H1 (cell line): Measurements from ENCODE around the gene SPP1. TPM values are rescaled to one million over a fixed set of nuclear protein-coding genes. Genes with fewer than 3 reads are reported as not detected.

ENCODE experiments used
- CTCF ChIA-PET: fragments of 300-600 bp; sonication (Branson Sonifier 250); formaldehyde crosslinking; loops from one replicate; lab custom pipeline; 2021; ENCODE audit not compliant: partially characterized antibody; lab: Charles Lee
- POLR2A ChIA-PET: fragments of 300-600 bp; sonication (Branson Sonifier 250); formaldehyde crosslinking; loops from one replicate; lab custom pipeline; 2021; ENCODE audit warnings: inconsistent platforms; ENCODE audit not compliant: partially characterized antibody; lab: Charles Lee
- DNase-seq, 2 experiments: peaks; one replicate each; pipeline versions ENCODE4 v3.0.0 to v3.0.0-alpha.2; 2010 to 2022; ENCODE audit warnings: low spot score in 2 of 2, low read depth in 1 of 2, mixed read lengths in 1 of 2
- FAIRE-seq: peaks from 2 replicates; lab custom pipeline; 2011; peaks lifted over from hg19 to GRCh38; lab: Jason Lieb, UNC
- H2AFZ ChIP-seq: 2 replicates; pipeline ENCODE4 v1.8.1; 2012; ENCODE audit warnings: low read length, inconsistent platforms
- H2AK5ac ChIP-seq: 2 replicates; pipeline ENCODE4 v1.6.1; 2013; ENCODE audit warnings: low read depth, low read length
- H2BK120ac ChIP-seq: replicated peaks from 2 replicates; pipeline ENCODE3; 2013; ENCODE audit warnings: low read depth, low read length, inconsistent platforms
- H2BK12ac ChIP-seq: 2 replicates; pipeline ENCODE4 v1.6.1; 2013; ENCODE audit warnings: low read depth, low read length
- H2BK15ac ChIP-seq: 2 replicates; pipeline ENCODE4 v1.6.1; 2013; ENCODE audit warnings: low read length
- H2BK20ac ChIP-seq: 2 replicates; pipeline ENCODE4 v1.6.1; 2013; ENCODE audit warnings: low read length
- H2BK5ac ChIP-seq: 2 replicates; pipeline ENCODE4 v1.6.1; 2013; ENCODE audit warnings: low read depth, low read length
- H3K14ac ChIP-seq: 2 replicates; pipeline ENCODE4 v1.6.1; 2013; ENCODE audit warnings: inconsistent platforms; ENCODE audit not compliant: insufficient read length
- H3K18ac ChIP-seq: 2 replicates; pipeline ENCODE4 v1.6.1; 2013; ENCODE audit warnings: low read length; ENCODE audit errors: extremely low read depth
- H3K23ac ChIP-seq: 2 replicates; pipeline ENCODE4 v1.6.1; 2013; ENCODE audit warnings: inconsistent platforms; ENCODE audit not compliant: insufficient read length
- H3K23me2 ChIP-seq: 2 replicates; pipeline ENCODE4 v1.6.1; 2013; ENCODE audit warnings: low read depth, low read length
- H3K27ac ChIP-seq: 2 replicates; pipeline ENCODE4 v1.6.1; 2011; ENCODE audit warnings: low read depth, low read length, inconsistent platforms
- H3K27me3 ChIP-seq, 4 experiments: replicated peaks in 1 of 4; 1 replicate in 1 of 4; 2 replicates in 3 of 4; pipeline versions ENCODE4 v1.6.1 to v1.8.1; 2011 to 2013; ENCODE audit warnings: low read length in 3 of 4, mild to moderate bottlenecking in 3 of 4, inconsistent platforms in 2 of 4, mixed read lengths in 2 of 4, moderate library complexity in 1 of 4; ENCODE audit not compliant: control insufficient read depth in 3 of 4, insufficient read depth in 3 of 4; ENCODE audit errors: extremely low read depth in 1 of 4
- H3K36me3 ChIP-seq, 4 experiments: 2 replicates each; pipeline versions ENCODE4 v1.6.1 to v1.8.1; 2011 to 2013; ENCODE audit warnings: mild to moderate bottlenecking in 4 of 4, low read length in 3 of 4, moderate library complexity in 2 of 4, control low read depth in 1 of 4, inconsistent platforms in 1 of 4; ENCODE audit not compliant: insufficient read depth in 4 of 4, control insufficient read depth in 2 of 4
- H3K4ac ChIP-seq: replicated peaks from 2 replicates; pipeline ENCODE3; 2013; ENCODE audit warnings: low read length, low read depth, mixed read lengths, inconsistent platforms; ENCODE audit not compliant: insufficient read length
- H3K4me1 ChIP-seq, 4 experiments: replicated peaks in 1 of 4; 1 replicate in 1 of 4; 2 replicates in 3 of 4; pipeline versions ENCODE4 v1.6.1 to v1.8.1; 2011 to 2013; ENCODE audit warnings: low read length in 3 of 4, inconsistent platforms in 2 of 4, mixed read lengths in 1 of 4; ENCODE audit not compliant: insufficient read depth in 4 of 4, control insufficient read depth in 3 of 4
- H3K4me2 ChIP-seq, 2 experiments: 2 replicates each; pipeline versions ENCODE4 v1.6.1 to v1.8.1; 2011 to 2013; ENCODE audit warnings: low read depth in 2 of 2, low read length in 2 of 2, control low read depth in 1 of 2, inconsistent platforms in 1 of 2, mild to moderate bottlenecking in 1 of 2; ENCODE audit not compliant: insufficient read depth in 1 of 2
- H3K4me3 ChIP-seq, 4 experiments: fragments of 200-600, 300-600 bp in 1 of 4; sonication (generic), shearing (Covaris generic), sonication (Bioruptor Twin) in 1 of 4; 2 replicates each; pipeline versions ENCODE4 v1.5.1 to v1.8.1; 2011 to 2016; ENCODE audit warnings: low read length in 4 of 4, low read depth in 3 of 4, control low read depth in 2 of 4, inconsistent platforms in 2 of 4, mild to moderate bottlenecking in 2 of 4, mixed read lengths in 1 of 4, moderate library complexity in 1 of 4; ENCODE audit not compliant: insufficient read depth in 2 of 4; ENCODE audit errors: extremely low read depth in 1 of 4
- H3K56ac ChIP-seq: replicated peaks from 2 replicates; pipeline ENCODE3; 2013; ENCODE audit warnings: low read depth, mild to moderate bottlenecking, mixed read lengths, low read length, inconsistent platforms; ENCODE audit not compliant: insufficient read length
- H3K79me1 ChIP-seq: 2 replicates; pipeline ENCODE4 v1.6.1; 2013; ENCODE audit warnings: low read depth, low read length, control low read depth
- H3K79me2 ChIP-seq, 2 experiments: 2 replicates each; pipeline versions ENCODE4 v1.6.1 to v1.8.1; 2012 to 2013; ENCODE audit warnings: low read length in 2 of 2, mild to moderate bottlenecking in 2 of 2, inconsistent platforms in 1 of 2; ENCODE audit not compliant: insufficient read depth in 2 of 2, control insufficient read depth in 1 of 2
- H3K9ac ChIP-seq, 4 experiments: replicated peaks in 1 of 4; 1 replicate in 1 of 4; 2 replicates in 3 of 4; pipeline versions ENCODE4 v1.6.1 to v1.8.1; 2011 to 2013; ENCODE audit warnings: low read depth in 3 of 4, low read length in 3 of 4, control low read depth in 2 of 4, mild to moderate bottlenecking in 2 of 4, moderate library complexity in 2 of 4, inconsistent platforms in 1 of 4; ENCODE audit errors: extremely low read depth in 1 of 4
- H3K9me3 ChIP-seq, 2 experiments: 2 replicates each; pipeline versions ENCODE4 v1.6.1 to v1.8.1; 2012 to 2013; ENCODE audit warnings: mild to moderate bottlenecking in 2 of 2, moderate library complexity in 2 of 2, control low read depth in 1 of 2, inconsistent platforms in 1 of 2, low read depth in 1 of 2, low read length in 1 of 2, mixed read lengths in 1 of 2; ENCODE audit not compliant: insufficient read depth in 2 of 2
- H4K20me1 ChIP-seq, 2 experiments: replicated peaks in 1 of 2; 2 replicates each; pipeline versions ENCODE3 to v1.8.1; 2011 to 2013; ENCODE audit warnings: inconsistent platforms in 2 of 2, low read length in 2 of 2, mild to moderate bottlenecking in 1 of 2; ENCODE audit not compliant: insufficient read depth in 2 of 2, control insufficient read depth in 1 of 2
- H4K5ac ChIP-seq: 2 replicates; pipeline ENCODE4 v1.6.1; 2013; ENCODE audit warnings: low read length, low read depth, mixed read lengths, inconsistent platforms; ENCODE audit not compliant: insufficient read length
- H4K8ac ChIP-seq: 2 replicates; pipeline ENCODE4 v1.8.0; 2013; ENCODE audit warnings: mild to moderate bottlenecking, moderate library complexity, low read length, inconsistent platforms; ENCODE audit not compliant: insufficient read depth; ENCODE audit errors: extremely low read depth
- H4K91ac ChIP-seq: replicated peaks from 2 replicates; pipeline ENCODE3; 2013; ENCODE audit warnings: low read length, mixed read lengths, inconsistent platforms; ENCODE audit not compliant: insufficient read length
- HDAC6 ChIP-seq: IDR thresholded peaks from one replicate; pipeline ENCODE4 v1.7.1; 2012; ENCODE audit warnings: low read depth, mild to moderate bottlenecking, inconsistent platforms, low read length, moderate library complexity
- MAFK ChIP-seq: IDR thresholded peaks from 2 replicates; pipeline ENCODE4 v1.6.1; 2012; ENCODE audit warnings: low read depth, mild to moderate bottlenecking, improper control_type of control experiment, low read length
- NANOG ChIP-seq: IDR thresholded peaks from 2 replicates; pipeline ENCODE4 v1.6.1; 2011; ENCODE audit warnings: low read length, low read depth, mild to moderate bottlenecking, inconsistent platforms; ENCODE audit not compliant: insufficient read depth, poor library complexity, severe bottlenecking
- SP2 ChIP-seq: IDR thresholded peaks from 2 replicates; pipeline ENCODE4 v1.6.1; 2012; ENCODE audit warnings: mild to moderate bottlenecking, low read length, inconsistent platforms
- TEAD4 ChIP-seq: IDR thresholded peaks from 2 replicates; pipeline ENCODE4 v1.6.1; 2012; ENCODE audit warnings: low read depth, low read length, inconsistent platforms, mixed read lengths
- WGBS, 2 experiments: shearing (Covaris generic) in 1 of 2; methylation state at CpG; one replicate each; pipeline versions ENCODE4 v1.1.6 to v1.1.7; 2013 to 2015; ENCODE audit warnings: low lambda C conversion rate in 2 of 2, mixed read lengths in 2 of 2, inconsistent platforms in 1 of 2, low coverage in 1 of 2, missing lambda C conversion rate in 1 of 2; ENCODE audit not compliant: insufficient replicate concordance in 2 of 2, insufficient coverage in 1 of 2, insufficient read length in 1 of 2; ENCODE audit errors: extremely low coverage in 1 of 2, missing lambda C conversion rate in 1 of 2; 5-methylcytosine and 5-hydroxymethylcytosine counted together
- polyA plus RNA-seq, 7 experiments: library from polyadenylated mRNA; depleted of rRNA in 3 of 7; stranded (reverse) in 5 of 7; unstranded in 2 of 7; fragments of >200 nt in 5 of 7; fragments of 200-250 nt in 2 of 7; gene quantifications; 1 replicate in 5 of 7; 2 replicates in 1 of 7; 4 replicates in 1 of 7; pipeline versions ENCODE4 v1.2.1 to v1.2.3, GENCODE V29; 2011 to 2013; ENCODE audit warnings: missing spikeins in 2 of 7, mixed read lengths in 2 of 7
- total RNA-seq: library from RNA; stranded (reverse); fragmentation: NEBNext Ultra II Directional; extraction: Animal tissue kit (Norgen Biotek cat#: 25700); gene quantifications from 2 replicates; pipeline ENCODE4 v1.2.1, GENCODE V29; 2021
- TF ChIP-seq, protein P1 (sequence below): IDR thresholded peaks from 2 replicates; pipeline ENCODE4 v1.6.1; 2011; ENCODE audit warnings: low read depth, mild to moderate bottlenecking, low read length; ENCODE audit not compliant: insufficient read depth
- TF ChIP-seq, protein P2 (sequence below): IDR thresholded peaks from 2 replicates; pipeline ENCODE4 v1.6.1; 2011; ENCODE audit warnings: low read length, improper control_type of control experiment

Gene SPP1
- total and polyA plus RNA-seq, 2 of the 8 experiments (the other 6 are each of a cell fraction or from before 2014, with no cell fraction given), result 13.7 to 26.5 TPM

DNA sequence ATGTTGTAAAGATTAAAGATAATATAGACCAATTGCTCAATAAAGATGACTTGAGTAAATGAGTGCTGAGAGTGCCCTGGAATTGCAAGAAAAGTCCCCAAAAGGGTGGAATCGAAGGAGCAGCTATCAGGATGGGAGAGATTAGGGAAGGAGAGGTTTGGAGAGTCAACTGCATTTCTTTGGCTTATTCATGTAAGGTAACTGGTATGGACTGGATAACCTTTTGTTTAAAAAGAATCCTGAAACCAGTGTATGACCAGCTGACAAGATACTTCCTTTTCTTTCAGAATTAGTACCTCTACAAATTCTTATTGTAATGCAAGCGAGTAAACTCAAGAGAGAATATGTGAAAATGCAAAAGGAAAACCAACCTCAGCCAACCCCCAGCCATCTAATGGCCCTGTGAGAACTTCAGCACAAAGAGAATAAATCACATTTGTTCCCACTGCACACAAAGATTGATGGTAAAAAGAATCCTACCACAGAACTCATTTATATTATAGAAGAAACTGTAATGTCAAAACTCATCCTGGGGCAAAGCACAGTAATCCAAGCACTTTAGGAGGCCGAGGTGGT lies 24.5 kb upstream of the SPP1 start:
- DNase-seq, result no peak
- peak overlapping the region; percentile 19 to 28; a peak in 2 of 4 replicates for H3K4me2 ChIP-seq
- FAIRE-seq, result peak; percentile 58

More for the DNA sequence above, 24.5 kb upstream of the SPP1 start:
- H3K23me2 ChIP-seq, result no peaks in the 10 kb centered on the region
- no peaks in the 10 kb centered on the region; a peak in 1 of 7 replicates for H3K27me3 ChIP-seq
- CTCF ChIA-PET, result interaction anchor here (1.0 to 10.0 kb wide), 3 partner anchors 15 to 88 kb away, joined by 3 to 94 read pairs (median 40); partner anchors contain the start of gene SPP1
- 85% methylated on average over 3 of the region's 3 CpGs; no CpG with 5 or more reads in 1 of the 2 experiments for WGBS, 2 experiments
- H3K18ac ChIP-seq, result no peak overlapping the region
- peaks cover 0 to 8% (median 3%) of the 10 kb centered on the region in 4 experiments; a peak in 5 of 7 replicates for H3K4me1 ChIP-seq
- H3K23ac ChIP-seq, result no peak overlapping the region
- H4K8ac ChIP-seq, result no peak overlapping the region
- no peak overlapping the region for H2BK15ac ChIP-seq
- no peaks in the 10 kb centered on the region for H3K79me1 ChIP-seq
- TF ChIP-seq NANOG, result no peak
- TF ChIP-seq, protein P1, sequence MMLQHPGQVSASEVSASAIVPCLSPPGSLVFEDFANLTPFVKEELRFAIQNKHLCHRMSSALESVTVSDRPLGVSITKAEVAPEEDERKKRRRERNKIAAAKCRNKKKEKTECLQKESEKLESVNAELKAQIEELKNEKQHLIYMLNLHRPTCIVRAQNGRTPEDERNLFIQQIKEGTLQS, result no peak
- no peak for TF ChIP-seq SP2
- no peak for TF ChIP-seq HDAC6
- TF ChIP-seq MAFK, result no peak
- no peak for TF ChIP-seq TEAD4
- TF ChIP-seq, protein P2, sequence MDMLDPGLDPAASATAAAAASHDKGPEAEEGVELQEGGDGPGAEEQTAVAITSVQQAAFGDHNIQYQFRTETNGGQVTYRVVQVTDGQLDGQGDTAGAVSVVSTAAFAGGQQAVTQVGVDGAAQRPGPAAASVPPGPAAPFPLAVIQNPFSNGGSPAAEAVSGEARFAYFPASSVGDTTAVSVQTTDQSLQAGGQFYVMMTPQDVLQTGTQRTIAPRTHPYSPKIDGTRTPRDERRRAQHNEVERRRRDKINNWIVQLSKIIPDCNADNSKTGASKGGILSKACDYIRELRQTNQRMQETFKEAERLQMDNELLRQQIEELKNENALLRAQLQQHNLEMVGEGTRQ, result no peak
- TF ChIP-seq, all 59 proteins: peak for 0
- no peak overlapping the region for H3K27ac ChIP-seq
- no peak overlapping the region for H4K91ac ChIP-seq
- no peak overlapping the region for H3K4ac ChIP-seq
- H2BK12ac ChIP-seq, result no peak overlapping the region
- no peak overlapping the region for H2AK5ac ChIP-seq
- no peaks in the 10 kb centered on the region for H3K9me3 ChIP-seq
- H3K79me2 ChIP-seq, result no peaks in the 10 kb centered on the region
- H4K5ac ChIP-seq, result no peak overlapping the region
- no peaks in the 10 kb centered on the region for H3K36me3 ChIP-seq
- no peak overlapping the region for H2BK20ac ChIP-seq
- H3K4me3 ChIP-seq, result peak overlapping the region in 1 of 4 experiments; percentile 22; a peak in 1 of 8 replicates
- H2BK120ac ChIP-seq, result no peak overlapping the region
- no peak overlapping the region for H2AFZ ChIP-seq
- POLR2A ChIA-PET, result interaction anchor here (1.4 to 9.3 kb wide), 6 partner anchors 10 to 32 kb away, joined by 3 to 88 read pairs (median 6); no protein-coding TSS in a partner anchor
- no peak overlapping the region for H3K9ac ChIP-seq
- no peak overlapping the region for H3K14ac ChIP-seq
- 0 out of 2 replicates have a peak overlapping the region, but pooled peaks have one; percentile 42 for H2BK5ac ChIP-seq
- H4K20me1 ChIP-seq, result no peaks in the 10 kb centered on the region
- H3K56ac ChIP-seq, result peak overlapping the region; percentile 28
